RWPE2 (cell line): ENCODE results near the gene PPIH.

Experiments used
- ATAC-seq: fragments of 200-7000 bp; cut with Tn5 transposase; 3 replicates; pipeline ENCODE4 v1.9.1; 2021; ENCODE audit warnings: low read depth
- DNase-seq: peaks from one replicate; pipeline ENCODE4 v3.0.0-alpha.2; 2020; ENCODE audit warnings: low spot score
- H3K27ac ChIP-seq: fragments of 450-650 bp; 2 replicates; pipeline ENCODE4 v1.5.1; 2017; ENCODE audit warnings: mild to moderate bottlenecking; ENCODE audit not compliant: poor library complexity, severe bottlenecking
- H3K27me3 ChIP-seq: fragments of 250-450 bp; sonication (Bioruptor Pico); 2 replicates; pipeline ENCODE4 v1.5.1; 2021; ENCODE audit warnings: mild to moderate bottlenecking, moderate library complexity; ENCODE audit not compliant: insufficient read depth, poor library complexity, severe bottlenecking
- H3K36me3 ChIP-seq: fragments of 250-450 bp; sonication (Bioruptor Pico); 2 replicates; pipeline ENCODE4 v1.5.1; 2020; ENCODE audit warnings: low read depth, mild to moderate bottlenecking, moderate library complexity
- H3K4me1 ChIP-seq: fragments of 250-450 bp; sonication (Bioruptor Pico); 2 replicates; pipeline ENCODE4 v1.5.1; 2021; ENCODE audit warnings: mild to moderate bottlenecking, moderate library complexity; ENCODE audit not compliant: insufficient read depth, poor library complexity, severe bottlenecking
- H3K4me3 ChIP-seq: fragments of 250-450 bp; sonication (Bioruptor Pico); 2 replicates; pipeline ENCODE4 v1.5.1; 2021; ENCODE audit warnings: mild to moderate bottlenecking, moderate library complexity; ENCODE audit not compliant: severe bottlenecking
- H3K9me3 ChIP-seq: fragments of 250-450 bp; sonication (Bioruptor Pico); 2 replicates; pipeline ENCODE4 v1.5.1; 2021; ENCODE audit warnings: mild to moderate bottlenecking, moderate library complexity; ENCODE audit not compliant: severe bottlenecking
- TF ChIP-seq, protein P1 (sequence below): fragments of 450-650 bp; IDR thresholded peaks from one replicate; pipeline ENCODE4 v1.5.1; 2017; ENCODE audit warnings: mild to moderate bottlenecking, moderate library complexity; ENCODE audit not compliant: poor library complexity, severe bottlenecking

The PPIH gene

DNA sequence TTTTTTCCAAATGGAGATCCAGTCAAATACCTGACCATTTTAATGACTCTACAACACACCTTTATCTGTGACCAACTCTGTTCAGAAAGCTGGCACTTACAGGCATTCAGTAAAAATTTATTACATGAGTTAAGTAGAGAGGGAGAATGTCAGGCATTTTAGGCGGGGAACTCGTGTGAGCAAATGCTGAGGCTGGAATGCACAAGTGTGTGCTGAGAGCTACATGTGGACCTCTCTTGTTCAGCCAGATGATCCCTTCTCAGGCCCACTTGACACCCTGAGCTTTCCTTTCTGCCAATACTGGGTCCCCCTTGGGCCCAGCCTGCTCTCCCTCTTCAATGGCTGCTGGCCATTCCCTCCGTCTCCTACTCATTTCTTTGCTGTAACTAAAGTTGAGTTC, 11.7 kb downstream of the PPIH start:
- ATAC-seq: no peak
- H3K27me3 ChIP-seq: no peaks in the 10 kb centered on the region
- H3K9me3 ChIP-seq: no peaks in the 10 kb centered on the region
- DNase-seq: no peak
- no peak overlapping the region for H3K27ac ChIP-seq
- no peak overlapping the region for H3K4me3 ChIP-seq
- TF ChIP-seq, protein P1, sequence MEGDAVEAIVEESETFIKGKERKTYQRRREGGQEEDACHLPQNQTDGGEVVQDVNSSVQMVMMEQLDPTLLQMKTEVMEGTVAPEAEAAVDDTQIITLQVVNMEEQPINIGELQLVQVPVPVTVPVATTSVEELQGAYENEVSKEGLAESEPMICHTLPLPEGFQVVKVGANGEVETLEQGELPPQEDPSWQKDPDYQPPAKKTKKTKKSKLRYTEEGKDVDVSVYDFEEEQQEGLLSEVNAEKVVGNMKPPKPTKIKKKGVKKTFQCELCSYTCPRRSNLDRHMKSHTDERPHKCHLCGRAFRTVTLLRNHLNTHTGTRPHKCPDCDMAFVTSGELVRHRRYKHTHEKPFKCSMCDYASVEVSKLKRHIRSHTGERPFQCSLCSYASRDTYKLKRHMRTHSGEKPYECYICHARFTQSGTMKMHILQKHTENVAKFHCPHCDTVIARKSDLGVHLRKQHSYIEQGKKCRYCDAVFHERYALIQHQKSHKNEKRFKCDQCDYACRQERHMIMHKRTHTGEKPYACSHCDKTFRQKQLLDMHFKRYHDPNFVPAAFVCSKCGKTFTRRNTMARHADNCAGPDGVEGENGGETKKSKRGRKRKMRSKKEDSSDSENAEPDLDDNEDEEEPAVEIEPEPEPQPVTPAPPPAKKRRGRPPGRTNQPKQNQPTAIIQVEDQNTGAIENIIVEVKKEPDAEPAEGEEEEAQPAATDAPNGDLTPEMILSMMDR: no peak
- peaks cover 70% of the 10 kb centered on the region for H3K36me3 ChIP-seq
- H3K4me1 ChIP-seq: no peaks in the 10 kb centered on the region

DNA sequence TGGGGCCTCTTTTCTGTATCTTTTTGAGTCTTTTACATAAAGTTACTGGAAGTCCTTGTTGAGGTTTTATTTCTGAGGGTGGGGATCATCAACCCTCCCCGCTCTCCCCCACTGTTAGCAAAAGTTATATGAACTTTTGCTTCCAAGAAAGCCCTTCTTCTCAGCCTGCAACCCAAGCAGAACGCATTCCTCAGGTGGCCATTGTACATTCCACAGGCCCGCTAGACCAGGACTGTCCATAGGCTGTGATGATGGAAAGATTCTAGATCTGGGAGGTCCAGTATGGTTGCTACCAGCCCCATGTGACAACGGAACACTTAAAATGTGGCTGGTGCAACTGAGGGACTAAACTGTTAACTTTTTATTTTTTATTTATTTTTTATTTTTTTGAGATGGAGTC, 12.2 kb downstream of the PPIH start:
- Histone ChIP-seq H3K36me3 (peaks cover 70% of the 10 kb centered on the region), H3K27me3 (no peaks in the 10 kb centered on the region), H3K27ac (no peak overlapping the region), H3K4me3 (no peak overlapping the region), H3K9me3 (no peaks in the 10 kb centered on the region), H3K4me1 (no peaks in the 10 kb centered on the region)
- TF ChIP-seq, protein P1: no peak
- no peak for DNase-seq
- no peak for ATAC-seq

DNA sequence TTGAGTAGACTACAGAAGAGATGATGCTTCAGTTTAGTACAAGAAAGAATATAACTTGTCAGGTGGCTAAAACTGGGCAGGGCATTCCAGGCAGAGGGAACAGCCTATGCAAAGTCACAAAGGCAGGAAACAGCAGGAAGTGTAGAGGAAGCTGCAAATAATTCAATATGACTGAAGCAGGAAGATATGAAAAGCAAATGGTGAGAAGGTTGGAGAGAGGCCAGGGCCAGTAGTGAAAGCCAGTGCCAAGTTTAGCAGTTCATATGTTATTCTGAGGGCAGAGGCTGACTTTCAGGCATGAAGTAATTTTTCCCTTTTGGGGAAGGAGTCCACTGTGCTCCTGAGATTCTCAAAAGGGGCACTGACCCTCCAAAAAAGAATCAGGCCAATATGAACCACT, 16.0 kb downstream of the PPIH start:
- Histone ChIP-seq H3K4me3 (no peak overlapping the region), H3K9me3 (no peaks in the 10 kb centered on the region), H3K4me1 (no peaks in the 10 kb centered on the region), H3K27me3 (no peaks in the 10 kb centered on the region), H3K27ac (no peak overlapping the region), H3K36me3 (peaks cover 40% of the 10 kb centered on the region)
- no peak for DNase-seq
- TF ChIP-seq, protein P1: no peak
- no peak for ATAC-seq

DNA sequence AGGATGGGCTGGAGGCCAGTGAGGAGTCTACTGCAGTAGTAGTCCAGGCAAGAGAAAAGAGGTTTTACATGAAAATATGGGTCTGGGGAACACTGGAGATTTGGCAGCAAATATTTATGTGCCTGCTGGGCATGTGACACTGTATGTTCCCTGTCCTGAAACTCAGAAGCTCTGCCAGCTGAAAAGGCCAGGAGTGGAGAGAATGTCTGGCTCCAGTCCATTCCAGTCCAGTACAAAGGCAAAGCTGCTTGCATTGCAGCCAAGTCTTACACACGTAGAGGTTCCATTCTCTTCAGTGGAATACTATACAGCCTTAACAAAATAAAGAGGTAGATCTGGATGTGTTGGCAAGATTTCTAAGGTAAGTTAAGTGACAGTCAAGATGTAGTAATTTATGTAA, 16.5 kb downstream of the PPIH start:
- no peaks in the 10 kb centered on the region for H3K4me1 ChIP-seq
- no peak for ATAC-seq
- no peak for DNase-seq
- no peak overlapping the region for H3K27ac ChIP-seq
- no peaks in the 10 kb centered on the region for H3K9me3 ChIP-seq
- peaks cover 35% of the 10 kb centered on the region for H3K36me3 ChIP-seq
- no peaks in the 10 kb centered on the region for H3K27me3 ChIP-seq
- TF ChIP-seq, protein P1: no peak
- H3K4me3 ChIP-seq: no peak overlapping the region

DNA sequence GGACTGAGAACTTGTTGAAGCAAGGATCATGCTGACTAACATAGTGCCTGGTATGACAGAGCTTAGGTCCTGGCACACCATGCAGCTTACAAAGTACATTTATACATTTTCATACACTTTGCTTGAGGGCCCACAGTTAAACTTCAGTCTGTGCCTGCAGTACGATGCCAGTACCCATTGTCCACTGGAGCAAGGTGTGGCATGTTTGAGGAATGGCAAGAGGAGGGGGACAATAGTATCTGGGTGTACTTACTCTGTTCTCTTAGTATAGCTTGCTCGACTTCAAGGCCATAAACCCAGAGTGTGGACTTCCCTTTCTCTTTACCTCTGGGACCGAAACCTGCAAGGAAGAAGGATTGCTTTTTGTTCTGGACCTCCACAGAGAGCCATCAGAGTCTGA, 17.2 kb downstream of the PPIH start:
- H3K9me3 ChIP-seq: no peaks in the 10 kb centered on the region
- peaks cover 28% of the 10 kb centered on the region for H3K36me3 ChIP-seq
- DNase-seq: no peak
- TF ChIP-seq, protein P1: no peak
- no peaks in the 10 kb centered on the region for H3K27me3 ChIP-seq
- no peak overlapping the region for H3K27ac ChIP-seq
- ATAC-seq: no peak
- H3K4me3 ChIP-seq: no peak overlapping the region
- no peaks in the 10 kb centered on the region for H3K4me1 ChIP-seq
